GM21737 (cell line): ENCODE measurements around the gene KCNQ1OT1.

ENCODE experiments used
- ATAC-seq: cut with Tn5 transposase; IDR thresholded peaks from one replicate; pipeline ENCODE4 v1.9.1; 2021; ENCODE audit warnings: mild to moderate bottlenecking, moderate library complexity; ENCODE audit not compliant: unreplicated experiment

The KCNQ1OT1 gene

DNA sequence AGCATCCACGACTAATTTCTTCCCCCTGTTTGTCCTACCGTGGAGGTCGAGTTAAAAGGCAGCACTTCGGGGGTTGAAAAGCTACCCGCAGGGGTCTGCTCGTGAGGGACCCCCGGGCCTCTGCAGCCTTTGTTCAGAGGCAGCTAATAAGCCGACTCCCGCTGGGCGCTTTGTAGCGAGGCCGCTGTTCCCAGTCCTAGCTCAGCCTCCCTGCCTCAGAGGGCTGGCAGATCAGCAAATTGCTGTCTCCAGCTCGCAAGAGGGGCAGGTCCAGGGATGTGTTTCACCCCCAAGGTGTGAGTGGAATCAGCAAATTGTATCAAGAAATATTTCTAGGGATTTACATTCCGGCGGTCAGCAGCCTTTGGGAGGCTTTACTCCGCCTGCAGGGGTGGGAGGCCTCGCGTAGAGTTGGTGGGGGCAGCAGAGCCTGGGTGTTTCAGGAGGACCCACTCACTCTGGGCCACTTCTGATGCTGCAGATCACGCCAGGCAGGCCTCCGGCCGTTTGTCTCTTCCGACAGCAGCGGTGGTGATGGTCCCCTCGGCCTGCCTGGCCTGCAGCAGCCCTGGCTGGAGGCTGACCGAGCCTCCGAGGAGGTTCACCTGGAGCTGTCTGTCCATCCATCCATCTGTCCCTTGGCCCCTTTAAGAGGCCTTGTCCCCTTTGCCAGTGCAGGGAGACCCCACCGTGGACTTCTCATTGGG is 21.6 kb upstream of the KCNQ1OT1 start:
- no peak for ATAC-seq

DNA sequence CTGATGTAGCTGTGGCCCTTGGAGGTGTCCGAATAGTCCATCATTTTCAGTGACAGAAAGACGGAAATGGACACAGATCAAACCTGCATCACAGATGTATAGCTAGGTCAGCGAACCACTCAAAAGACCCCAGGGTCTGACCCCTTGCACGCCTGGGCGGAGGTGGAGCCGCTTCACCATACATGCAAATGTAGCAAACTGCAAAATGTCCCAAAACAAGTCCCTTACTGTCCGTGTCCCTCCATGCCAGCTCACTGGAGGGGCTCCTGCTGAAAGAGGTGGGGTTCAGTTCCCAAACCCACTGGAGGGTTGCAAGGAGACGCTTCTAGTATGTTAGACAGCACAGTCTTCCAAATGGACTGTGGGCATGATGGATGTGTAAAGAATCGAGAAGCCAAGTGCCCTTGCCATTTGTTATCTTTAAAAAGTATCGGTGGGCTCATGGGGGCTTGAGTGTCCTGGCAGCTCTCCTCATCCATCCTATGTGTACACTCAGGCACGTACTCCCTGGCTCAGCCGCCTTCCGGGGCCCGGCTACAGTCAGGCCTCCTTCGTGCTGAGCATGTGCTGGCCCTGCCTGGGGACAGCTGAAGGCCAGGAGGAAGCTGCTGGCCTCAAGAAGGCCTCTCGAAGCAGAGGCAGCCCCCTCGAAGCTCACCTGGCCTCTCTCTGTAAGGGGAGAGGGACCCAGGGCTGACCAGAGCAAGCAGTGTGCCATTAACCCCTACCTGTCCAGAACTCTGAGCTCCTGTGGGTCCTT is 20.2 kb upstream of the KCNQ1OT1 start:
- ATAC-seq: no peak

DNA sequence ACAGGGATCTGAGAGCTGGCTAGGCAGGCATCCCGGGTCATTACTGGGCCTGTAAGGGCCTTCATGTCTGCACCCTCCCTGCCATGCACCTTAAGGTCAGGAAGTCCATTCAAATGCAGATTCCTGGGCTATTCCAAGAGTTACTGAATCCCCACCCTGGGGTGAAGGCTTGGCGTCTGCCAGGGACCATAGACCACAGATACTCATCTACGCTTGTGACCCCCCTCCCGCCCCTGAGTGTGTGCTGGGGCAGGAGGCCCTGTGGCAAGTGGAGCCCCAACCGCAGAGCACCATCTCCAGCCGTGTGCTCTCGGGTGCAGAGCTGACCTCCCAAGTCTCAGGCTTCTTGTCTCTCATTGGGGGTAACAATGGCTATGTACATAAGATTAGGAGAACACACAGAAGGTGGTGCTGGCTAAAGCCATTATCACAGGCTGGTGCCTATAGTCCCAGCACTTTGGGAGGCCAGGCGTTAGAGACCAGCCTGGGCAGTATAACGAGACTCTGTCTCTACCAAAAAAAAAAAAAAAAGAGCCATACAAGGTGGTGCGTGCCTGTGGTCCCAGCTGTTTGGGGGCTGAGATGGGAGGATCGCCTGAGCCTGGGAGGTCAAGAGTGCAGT is 19.1 kb upstream of the KCNQ1OT1 start:
- ATAC-seq: no peak

DNA sequence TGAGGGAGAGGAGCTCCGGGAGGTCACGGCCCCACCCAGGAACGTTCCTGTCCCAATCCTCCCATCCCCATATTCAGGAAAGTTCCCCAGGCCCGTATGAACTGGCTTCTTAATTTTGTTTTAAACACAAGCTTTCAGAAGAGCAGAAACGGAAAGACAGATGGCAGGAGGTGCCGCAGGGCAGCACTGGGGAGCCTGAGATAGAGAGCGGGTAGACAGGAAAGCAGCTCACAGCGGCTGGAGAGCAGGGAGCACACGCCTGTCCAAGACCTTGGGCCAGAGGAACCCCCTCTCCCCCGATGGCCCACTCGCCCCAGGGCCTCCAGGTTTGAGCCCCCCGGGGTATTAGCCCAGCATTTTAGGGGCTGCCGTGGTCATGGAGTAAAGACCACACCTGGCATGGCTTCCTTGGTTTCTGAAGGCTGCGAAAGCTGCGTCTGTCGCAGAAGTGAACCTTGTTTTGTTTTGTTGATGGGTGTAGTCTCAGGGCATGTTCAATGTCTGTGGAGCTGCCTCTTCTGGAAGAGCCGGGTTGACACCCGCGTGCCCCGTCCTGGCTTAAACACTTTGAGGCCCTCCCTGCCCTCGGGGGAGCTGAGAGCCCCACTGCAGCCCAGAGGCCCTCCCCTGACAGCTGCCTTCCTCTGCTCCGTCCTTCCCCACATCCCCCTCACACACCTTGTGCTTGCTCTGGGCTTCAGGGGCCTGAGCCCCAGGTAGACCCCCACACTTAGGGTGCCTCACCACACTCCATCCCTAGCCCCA is 17.9 kb upstream of the KCNQ1OT1 start:
- ATAC-seq: no peak

DNA sequence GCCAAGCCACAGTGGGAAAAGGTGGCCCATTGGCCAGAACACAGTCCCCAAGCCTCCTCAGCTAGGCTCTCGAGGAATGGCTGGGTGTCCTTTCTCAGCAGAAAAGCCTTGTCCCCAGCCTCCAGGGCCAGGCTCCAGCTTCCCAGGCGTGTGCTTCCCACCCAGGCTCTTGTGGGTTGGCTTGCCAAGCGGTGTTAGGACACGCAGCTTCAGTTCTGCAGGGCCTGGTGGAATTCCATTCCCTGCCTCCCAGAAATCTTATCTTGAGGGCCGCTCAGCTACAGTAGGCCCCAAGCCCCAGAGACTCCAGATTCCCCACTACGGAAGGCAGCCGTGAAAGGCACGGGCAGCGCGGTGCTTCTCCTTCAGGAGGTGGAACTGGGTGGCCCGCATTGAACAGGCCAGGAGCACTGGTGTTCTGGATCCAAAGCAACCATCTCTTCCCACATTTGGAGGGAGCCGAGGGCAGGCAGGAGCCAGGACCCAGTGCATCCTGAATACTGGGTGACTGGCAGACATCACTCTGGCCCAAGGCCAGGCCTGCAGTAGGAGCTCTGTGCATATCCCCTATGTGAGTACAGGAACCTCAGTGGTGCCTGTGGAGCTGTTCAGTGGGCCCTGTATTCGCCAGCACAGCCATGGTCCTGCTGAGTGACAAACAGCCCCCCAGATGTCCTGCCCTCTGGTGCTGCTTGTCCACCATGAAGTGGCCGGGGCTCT is 16.7 kb upstream of the KCNQ1OT1 start:
- no peak for ATAC-seq

DNA sequence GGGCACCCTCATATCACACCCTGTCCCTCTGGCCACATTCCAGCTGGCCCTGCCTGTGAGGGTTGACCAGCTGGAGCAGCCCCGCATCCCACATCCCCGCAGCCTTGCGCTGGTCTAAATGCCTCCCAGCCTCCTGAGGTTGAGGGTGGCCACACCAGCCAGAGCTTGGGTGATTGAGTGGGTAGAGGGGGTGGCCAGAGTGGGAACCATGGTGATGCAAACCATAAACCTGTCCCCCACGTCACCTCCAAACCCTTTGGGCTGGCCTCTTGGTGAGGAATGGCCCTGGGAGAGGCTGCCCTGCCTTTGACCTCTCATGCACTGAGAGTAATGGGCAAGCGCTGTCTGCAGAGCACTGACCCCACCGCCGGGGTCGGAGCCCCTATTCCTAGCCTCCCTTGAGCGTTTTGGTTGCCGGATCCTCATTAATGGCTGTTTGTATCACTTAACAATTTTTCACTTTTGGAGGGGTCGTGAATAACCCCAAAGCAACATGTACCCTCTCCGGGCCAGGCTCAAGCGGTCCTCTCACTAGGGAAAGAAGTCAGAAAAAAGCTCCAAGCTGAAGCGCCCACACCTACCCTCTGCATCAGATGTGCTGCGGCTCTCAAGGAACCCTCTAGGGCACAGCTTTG is 16.0 kb upstream of the KCNQ1OT1 start:
- no peak for ATAC-seq

DNA sequence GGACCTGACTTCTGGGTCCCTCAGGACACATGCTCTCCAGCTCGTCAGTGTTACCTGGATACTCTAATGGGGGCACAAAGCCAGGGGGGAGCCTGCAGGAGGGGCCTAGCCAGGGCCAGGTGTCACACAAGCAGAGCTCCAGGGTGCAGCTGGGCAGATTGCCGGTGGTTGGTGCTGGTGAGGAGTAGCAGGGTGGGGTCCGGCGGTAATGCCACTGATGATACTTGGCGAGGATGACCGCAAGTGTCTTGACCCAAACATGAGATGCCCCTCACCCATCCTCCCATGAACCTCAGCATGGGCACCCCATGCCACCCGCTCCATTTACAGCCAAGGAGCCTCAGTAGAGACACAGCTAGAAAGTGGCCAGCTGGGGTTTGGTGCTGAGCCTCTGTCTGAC is 15.1 kb upstream of the KCNQ1OT1 start:
- no peak for ATAC-seq

DNA sequence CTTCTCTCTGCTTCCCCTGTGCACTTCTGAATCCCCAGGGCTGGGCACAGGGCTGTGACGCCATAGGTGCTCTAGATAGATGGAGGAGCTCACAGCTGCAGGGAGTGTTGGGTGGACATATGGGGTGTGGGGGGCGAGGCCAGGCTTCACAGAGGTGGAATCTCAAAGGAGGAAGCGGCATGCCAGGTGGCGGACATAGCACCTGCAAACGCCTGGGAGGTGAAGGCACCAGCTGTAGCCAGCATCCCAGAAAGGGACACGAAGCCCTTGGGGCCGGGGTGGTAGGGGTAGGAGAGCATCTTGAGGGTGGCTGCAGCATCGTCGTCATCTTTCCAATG is 14.6 kb upstream of the KCNQ1OT1 start:
- ATAC-seq: no peak

DNA sequence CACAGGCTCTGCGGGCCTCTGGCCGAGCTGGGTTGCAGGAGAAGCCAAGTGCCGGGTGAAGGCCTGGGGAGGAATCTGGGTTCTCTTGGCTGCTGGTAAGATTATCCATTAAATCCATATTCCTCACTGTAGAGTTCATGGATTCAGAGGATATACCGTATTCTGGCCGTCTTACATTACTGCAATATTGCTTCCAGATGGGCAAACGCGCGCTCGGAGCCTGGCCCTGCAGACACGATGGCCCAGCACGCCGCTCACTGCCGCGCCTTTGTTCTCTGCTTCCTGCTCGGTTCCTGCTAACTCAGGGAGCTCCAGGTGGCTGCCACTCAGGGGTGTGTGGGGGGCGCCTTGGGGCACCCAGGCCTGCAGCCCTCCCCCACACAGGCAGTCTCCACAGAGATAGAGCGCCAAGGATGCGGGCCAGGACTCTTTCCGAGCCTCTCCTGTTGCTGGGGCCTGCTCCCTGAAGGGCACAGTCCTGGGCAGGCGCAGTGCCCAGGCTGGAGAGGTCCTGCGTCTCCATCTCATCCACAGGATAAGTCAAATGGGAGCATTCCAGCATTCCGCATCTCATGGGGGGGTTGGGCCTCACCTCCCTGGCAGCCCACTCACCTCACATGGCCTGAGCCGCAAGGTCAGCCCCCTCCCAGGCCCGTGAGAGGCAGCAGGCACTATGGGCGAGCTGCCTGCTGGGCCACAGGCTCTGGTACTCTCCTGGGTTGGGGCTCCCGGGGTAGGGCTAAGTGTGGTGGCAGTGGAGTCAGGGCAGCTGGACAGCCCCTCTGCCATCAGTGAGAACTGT is 14.1 kb upstream of the KCNQ1OT1 start:
- no peak for ATAC-seq

DNA sequence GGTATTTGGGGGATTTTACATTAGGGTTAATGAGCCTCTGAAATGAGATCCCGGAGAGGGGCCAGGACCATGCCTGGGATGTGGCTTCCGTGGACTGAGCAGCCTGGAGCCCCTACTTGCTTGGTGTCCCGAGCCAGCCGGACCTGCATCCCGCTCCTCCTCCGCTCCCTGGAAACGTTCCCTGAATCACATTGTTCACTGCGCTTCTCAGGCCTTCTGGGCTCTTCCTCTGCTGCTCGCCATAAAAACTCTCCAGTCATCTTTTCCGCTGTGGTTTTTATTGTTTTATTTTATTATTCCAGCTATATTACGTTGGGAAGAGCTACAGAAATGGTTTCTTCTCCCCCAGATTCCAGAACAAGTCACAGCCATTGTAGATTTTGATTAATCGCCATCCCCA is 13.3 kb upstream of the KCNQ1OT1 start:
- ATAC-seq: no peak

DNA sequence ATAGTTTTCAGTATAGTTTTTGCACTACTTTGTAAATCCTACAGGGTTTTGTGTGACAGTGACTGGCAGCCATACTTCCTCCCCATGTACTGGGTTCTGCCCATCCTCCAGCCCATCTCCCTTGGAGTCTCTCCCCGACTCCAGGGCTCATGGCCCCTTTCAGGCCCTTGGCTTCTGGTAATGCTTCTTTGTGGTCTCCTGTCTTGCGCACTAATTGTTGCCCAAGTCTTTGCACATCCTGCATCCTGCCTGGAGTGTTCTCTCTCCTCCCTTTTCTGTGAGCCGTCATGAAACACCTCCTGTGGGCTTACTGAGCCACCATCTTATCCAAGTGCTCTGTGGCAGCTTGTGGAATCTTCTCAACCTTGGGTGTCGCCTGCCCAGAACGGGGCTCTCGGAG is 11.4 kb upstream of the KCNQ1OT1 start:
- ATAC-seq: no peak

DNA sequence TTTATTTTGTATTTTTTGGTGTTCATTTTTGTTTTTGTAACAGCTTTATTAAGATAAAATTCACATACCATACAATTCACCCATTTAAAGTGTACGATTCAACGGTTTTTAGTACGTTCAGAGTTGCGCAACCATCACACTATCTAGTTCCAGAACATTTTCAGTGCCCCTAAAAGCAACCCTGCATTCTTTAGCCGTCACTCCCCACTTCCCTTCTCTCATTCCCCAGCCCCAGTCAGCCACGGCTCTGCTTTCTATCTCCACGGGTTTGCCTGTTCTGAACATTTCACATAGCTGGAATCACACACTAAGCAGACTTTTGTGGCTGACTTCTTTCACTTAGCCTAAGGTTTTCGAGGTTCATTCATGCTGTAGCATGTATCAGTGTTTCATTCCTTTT is 9.6 kb upstream of the KCNQ1OT1 start:
- no peak for ATAC-seq

DNA sequence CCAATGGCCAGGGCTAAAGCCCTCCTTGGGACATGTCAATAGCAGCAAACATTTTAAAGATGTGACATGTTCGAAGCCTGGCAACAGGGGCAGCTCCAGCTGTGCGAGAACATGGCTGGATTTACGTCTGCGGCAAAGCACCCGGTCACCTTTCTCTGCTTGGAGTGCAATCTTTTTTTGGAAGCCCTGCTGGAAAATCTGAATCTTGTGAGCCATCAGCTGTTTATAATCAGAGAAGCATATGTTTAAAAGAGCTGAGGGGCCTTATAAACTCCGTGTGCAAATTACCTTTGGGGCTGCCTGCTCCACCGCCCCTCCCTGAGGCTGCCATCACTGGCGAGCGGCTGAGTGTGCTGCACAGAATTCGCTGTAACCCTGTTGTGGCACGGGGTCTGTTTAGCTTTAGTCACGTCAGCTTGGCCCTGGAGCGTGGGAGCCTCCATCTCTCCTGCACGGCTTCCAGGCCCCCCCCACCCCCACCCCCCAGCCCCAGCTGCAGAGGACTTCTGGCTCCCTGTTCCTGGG is 9.0 kb upstream of the KCNQ1OT1 start:
- no peak for ATAC-seq

DNA sequence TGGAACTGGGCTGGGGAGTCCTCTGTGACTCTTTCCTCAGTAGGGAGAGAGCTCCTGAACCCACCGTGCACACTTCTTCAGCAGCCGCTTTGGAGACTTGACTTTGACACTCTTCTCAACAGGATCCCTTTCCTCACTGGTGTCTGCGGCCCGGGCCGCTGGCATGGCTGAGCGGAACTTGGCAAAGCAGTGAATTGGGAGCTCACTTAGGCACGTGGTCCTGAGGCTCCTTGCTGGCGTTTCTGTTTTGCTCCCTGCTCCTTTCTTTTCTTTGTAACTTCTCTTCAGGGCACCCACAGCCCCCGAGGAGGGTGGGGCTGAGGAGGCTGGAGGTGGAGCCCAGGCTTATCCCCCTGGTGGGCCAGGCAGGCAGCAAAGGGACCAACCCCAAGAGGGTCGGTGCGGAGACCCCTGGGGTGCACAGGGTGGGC is 8.4 kb upstream of the KCNQ1OT1 start:
- no peak for ATAC-seq

DNA sequence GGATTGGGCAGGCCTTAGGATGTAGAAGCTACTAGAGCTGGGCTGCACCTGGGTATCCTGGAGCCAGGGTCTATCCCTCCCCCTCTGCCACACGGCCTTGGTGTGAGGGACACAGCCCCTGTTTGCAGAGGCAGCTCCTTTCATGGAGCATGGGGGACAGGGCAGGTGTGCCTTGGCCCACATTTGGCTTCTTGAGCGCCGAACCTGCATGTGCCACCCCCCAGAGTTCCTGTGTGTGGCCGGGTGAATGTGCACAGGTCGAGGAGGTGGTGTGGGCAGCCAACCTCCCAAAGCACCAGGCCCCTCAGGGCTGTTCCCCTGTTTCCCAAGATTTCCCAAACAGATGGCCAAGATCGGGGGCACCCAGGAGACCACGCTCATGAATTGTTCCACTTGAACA is 7.9 kb upstream of the KCNQ1OT1 start:
- ATAC-seq: no peak

DNA sequence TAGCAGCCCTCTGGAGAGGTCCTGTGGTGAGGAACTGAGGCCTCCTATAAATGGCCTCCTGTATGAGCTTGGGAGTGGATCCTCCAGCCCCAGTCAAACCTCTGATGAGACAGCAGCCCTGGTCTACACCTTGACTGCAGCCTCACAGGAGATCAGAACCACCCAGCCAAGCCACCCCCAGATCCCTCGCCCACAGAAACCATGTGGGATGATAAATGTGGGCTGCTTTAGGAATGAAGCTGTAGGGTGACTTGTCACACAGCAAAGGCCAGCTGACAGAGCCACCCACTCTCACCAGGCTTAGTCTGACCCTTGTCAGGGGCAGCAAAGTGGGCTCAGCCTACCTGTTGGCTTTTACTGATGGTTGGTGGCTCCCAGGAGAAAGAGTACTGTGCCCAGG is 6.5 kb upstream of the KCNQ1OT1 start:
- ATAC-seq: no peak

DNA sequence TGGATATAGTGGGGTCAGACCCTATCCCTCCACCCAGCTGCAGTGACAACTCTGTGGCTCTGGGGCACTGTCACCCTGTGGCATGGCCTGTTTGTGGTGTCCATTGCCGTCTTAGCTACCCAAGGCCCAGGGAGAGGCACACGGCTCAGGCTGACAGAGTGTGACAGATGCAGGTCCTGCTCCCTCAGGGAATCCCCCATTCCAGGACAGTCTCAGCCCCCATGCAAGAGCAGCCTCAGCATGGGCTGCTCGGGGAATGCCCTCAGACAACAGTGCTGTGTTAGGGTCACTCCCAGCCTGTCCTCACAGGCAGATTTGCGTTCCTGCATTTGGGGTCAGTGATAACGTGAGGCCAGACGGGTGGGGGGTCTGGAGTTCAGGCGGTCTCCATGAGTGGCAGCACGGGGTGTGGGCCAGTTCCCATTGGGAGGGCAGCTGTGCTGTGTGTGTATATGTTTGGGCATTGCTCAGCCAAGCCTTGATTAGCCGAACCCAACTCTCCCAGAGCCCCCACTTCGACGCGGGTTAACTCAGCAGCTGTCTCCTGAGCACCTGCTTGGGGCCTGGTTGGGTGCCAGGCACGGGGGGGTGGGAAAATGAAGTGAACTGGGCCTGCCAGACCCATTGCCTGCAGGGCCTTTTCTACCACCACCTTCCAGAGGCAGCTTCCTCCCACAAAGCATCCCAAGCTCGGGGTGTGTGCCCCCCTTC is 5.3 kb upstream of the KCNQ1OT1 start:
- ATAC-seq: no peak

DNA sequence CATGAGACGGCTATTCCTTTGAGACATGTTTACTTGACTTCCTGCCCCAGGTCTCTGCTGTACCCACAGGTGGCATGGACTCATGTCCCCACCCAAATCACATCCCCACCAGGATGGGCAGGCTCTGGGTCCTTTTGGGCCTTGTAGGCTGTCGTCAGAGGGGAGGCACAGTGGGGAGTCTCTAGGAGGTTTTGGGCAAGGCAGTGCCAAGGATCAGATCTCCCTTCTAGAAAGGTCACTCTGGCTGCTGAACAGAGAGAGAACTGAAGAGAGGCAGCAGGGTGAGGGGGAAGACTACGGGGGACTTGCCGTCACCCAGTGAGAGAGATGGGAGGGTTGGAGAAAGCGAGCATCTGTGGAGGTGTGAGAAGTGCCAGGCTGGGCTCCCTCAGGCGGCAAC is 4.6 kb upstream of the KCNQ1OT1 start:
- ATAC-seq: no peak
